Left lung (tissue), 10 donors: ENCODE data around the gene CXCL5. TPM values are rescaled to one million over a fixed set of nuclear protein-coding genes. Genes with fewer than 3 reads are reported as not detected.
"Not testable (repeated sequence)": the region's sequence is repeated elsewhere in the genome, so short reads cannot be mapped to it uniquely, and the experiment has no call there.

ENCODE experiments used
- ATAC-seq: fragments of 200-7000 bp; cut with Tn5 transposase; one replicate; pipeline ENCODE4 v1.9.1; 2020; ENCODE audit warnings: moderate library complexity
- DNase-seq, 4 donors: peaks; one replicate each; pipeline ENCODE4 v3.0.0-alpha.2; 2013 to 2020
- H3K27ac ChIP-seq, 2 donors: fragments of 200-600 bp; sonication (generic) in 1 of 2; one replicate each; pipeline versions ENCODE4 v1.5.0 to v1.8.0; 2020 to 2021
- H3K27me3 ChIP-seq, 2 donors: fragments of 200-600 bp; sonication (generic) in 1 of 2; one replicate each; pipeline versions ENCODE4 v1.5.0 to v1.8.0; 2020 to 2021
- H3K36me3 ChIP-seq, 2 donors: fragments of 200-600 bp; sonication (generic) in 1 of 2; one replicate each; pipeline versions ENCODE4 v1.5.0 to v1.8.0; 2020 to 2021
- H3K4me1 ChIP-seq, 2 donors: fragments of 200-600 bp; one replicate each; pipeline ENCODE4 v1.8.0; 2021
- H3K4me3 ChIP-seq, 2 donors: fragments of 200-600 bp; sonication (generic) in 1 of 2; one replicate each; pipeline versions ENCODE4 v1.5.0 to v1.8.0; 2020 to 2021; ENCODE audit warnings: mild to moderate bottlenecking in 1 of 2
- H3K9me3 ChIP-seq, 2 donors: fragments of 200-600 bp; sonication (generic) in 1 of 2; one replicate each; pipeline versions ENCODE4 v1.5.0 to v1.8.0; 2020 to 2021
- CTCF ChIP-seq, 2 donors: fragments of 200-600 bp; sonication (generic) in 1 of 2; IDR thresholded peaks; one replicate each; pipeline versions ENCODE4 v1.5.0 to v1.8.0; 2021; ENCODE audit warnings: antibody characterized with exemption in 2 of 2
- intact Hi-C, 2 donors: fragments of 100-400 bp; cut with DNase I; formaldehyde crosslinking; loops; one replicate each; pipeline versions ENCODE4 v1.11.2 to v1.14.2; 2022
- polyA plus RNA-seq, 6 donors: library from polyadenylated mRNA; unstranded; fragments of 120-200 nt; gene quantifications; one replicate each; pipeline ENCODE4 v1.2.1, GENCODE V29; 2013; ENCODE audit not compliant: insufficient read length in 6 of 6
- total RNA-seq, 2 donors: library from RNA; stranded (reverse); fragmentation: NEBNext Ultra II Directional; extraction: Animal tissue kit (Norgen Biotek cat#: 25700); gene quantifications; one replicate each; pipeline ENCODE4 v1.2.1, GENCODE V29; 2021
- donor health status: DM: no; HTN: yes; CAD: no.
- donor health status: DM: no; HTN: no; CAD: no.

Gene CXCL5
- total and polyA plus RNA-seq, 8 donors: 0.14 to 35.0 (median 0.26) TPM

- no peak for ATAC-seq
- intact Hi-C loops: no loop called here
- no peak for DNase-seq
- Histone ChIP-seq H3K27me3 (no peaks in the 10 kb centered on the region), H3K4me3 (no peak overlapping the region), H3K9me3 (peaks cover 0 to 36% of the 10 kb centered on the region in 2 donors), H3K4me1 (no peaks in the 10 kb centered on the region), H3K27ac (no peak overlapping the region), H3K36me3 (no peaks in the 10 kb centered on the region)
- TF ChIP-seq CTCF (IDR thresholded peaks at IDR 0.05): no peak
Measured at GRCh38 chr4:73970945-73971344, 27.5 kb downstream of the CXCL5 start.

GRCh38 chr4:73970011-73970410 is 28.5 kb downstream of the CXCL5 start:
- ATAC-seq (no peak), DNase-seq (no peak)
- no peak overlapping the region for H3K4me3 ChIP-seq
- peaks cover 0 to 31% of the 10 kb centered on the region in 2 donors for H3K9me3 ChIP-seq
- H3K4me1 ChIP-seq: no peaks in the 10 kb centered on the region
- H3K27ac ChIP-seq: no peak overlapping the region
- no peak for TF ChIP-seq CTCF (IDR thresholded peaks at IDR 0.05)
- no peaks in the 10 kb centered on the region for H3K36me3 ChIP-seq
- H3K27me3 ChIP-seq: no peaks in the 10 kb centered on the region
- intact Hi-C loops: no loop called here

- ATAC-seq (no peak), DNase-seq (no peak)
- Histone ChIP-seq H3K27me3 (no peaks in the 10 kb centered on the region), H3K27ac (no peak overlapping the region), H3K9me3 (peaks cover 0 to 26% of the 10 kb centered on the region in 2 donors), H3K4me3 (no peak overlapping the region), H3K36me3 (no peaks in the 10 kb centered on the region), H3K4me1 (no peaks in the 10 kb centered on the region)
- no peak for TF ChIP-seq CTCF (IDR thresholded peaks at IDR 0.05)
- intact Hi-C loops: no loop called here
Measured at GRCh38 chr4:73967866-73968265, 30.6 kb downstream of the CXCL5 start.

- H3K9me3 ChIP-seq: peaks cover 0 to 20% of the 10 kb centered on the region in 2 donors
- H3K36me3 ChIP-seq: no peaks in the 10 kb centered on the region
- H3K27ac ChIP-seq: no peak overlapping the region
- H3K27me3 ChIP-seq: no peaks in the 10 kb centered on the region
- no peak for TF ChIP-seq CTCF (IDR thresholded peaks at IDR 0.05)
- DNase-seq (no peak), ATAC-seq (peak; percentile 88)
- H3K4me1 ChIP-seq: no peaks in the 10 kb centered on the region
- H3K4me3 ChIP-seq: no peak overlapping the region
- intact Hi-C loops: no loop called here
Measured at GRCh38 chr4:73964862-73965611, 33.4 kb downstream of the CXCL5 start.

GRCh38 chr4:73962724-73963123 is 35.8 kb downstream of the CXCL5 start:
- Histone ChIP-seq H3K27me3 (no peaks in the 10 kb centered on the region), H3K9me3 (peaks cover 0 to 25% of the 10 kb centered on the region in 2 donors), H3K27ac (no peak overlapping the region), H3K36me3 (no peaks in the 10 kb centered on the region), H3K4me1 (no peaks in the 10 kb centered on the region), H3K4me3 (no peak overlapping the region)
- intact Hi-C loops: no loop called here
- ATAC-seq: no peak
- no peak for DNase-seq
- TF ChIP-seq CTCF (IDR thresholded peaks at IDR 0.05): no peak

GRCh38 chr4:73959041-73959440 is 39.4 kb downstream of the CXCL5 start:
- H3K36me3 ChIP-seq, H3K27me3 ChIP-seq, ATAC-seq, H3K27ac ChIP-seq, DNase-seq, intact Hi-C loops, H3K4me3 ChIP-seq, H3K4me1 ChIP-seq: not testable (repeated sequence)
- peaks cover 0 to 29% of the 10 kb centered on the region in 2 donors for H3K9me3 ChIP-seq
